Measurements from ENCODE around the gene SPATA20. TPM values are rescaled to one million over a fixed set of nuclear protein-coding genes. Genes with fewer than 3 reads are reported as not detected.

The SPATA20 gene
- total and polyA plus RNA-seq, 11 donors, result 13.8 to 83.0 (median 52.3) TPM

GRCh38 chr17:50517504-50518383 lies 29.2 kb upstream of the SPATA20 start:
- H3K4me3 ChIP-seq, result no peak overlapping the region
- no peaks in the 10 kb centered on the region for H3K36me3 ChIP-seq
- H3K9me3 ChIP-seq, result no peaks in the 10 kb centered on the region
- intact Hi-C loops (cut with DNase I), result no loop called here
- WGBS, 4 donors, result 68 to 76% (median 73%) methylated on average over 8 of the region's 8 CpGs
- peaks cover 0 to 22% (median 0%) of the 10 kb centered on the region in 12 donors for H3K4me1 ChIP-seq
- H3K27me3 ChIP-seq, result no peaks in the 10 kb centered on the region
- ATAC-seq (no peak), DNase-seq (no peak)
- H3K27ac ChIP-seq, result peak overlapping the region in 8 of 12 donors; percentile 5 to 65 (median 36)
- TF ChIP-seq POLR2A (IDR thresholded peaks at IDR 0.05), result no peak
- TF ChIP-seq CTCF (IDR thresholded peaks at IDR 0.05), result no peak

DNA sequence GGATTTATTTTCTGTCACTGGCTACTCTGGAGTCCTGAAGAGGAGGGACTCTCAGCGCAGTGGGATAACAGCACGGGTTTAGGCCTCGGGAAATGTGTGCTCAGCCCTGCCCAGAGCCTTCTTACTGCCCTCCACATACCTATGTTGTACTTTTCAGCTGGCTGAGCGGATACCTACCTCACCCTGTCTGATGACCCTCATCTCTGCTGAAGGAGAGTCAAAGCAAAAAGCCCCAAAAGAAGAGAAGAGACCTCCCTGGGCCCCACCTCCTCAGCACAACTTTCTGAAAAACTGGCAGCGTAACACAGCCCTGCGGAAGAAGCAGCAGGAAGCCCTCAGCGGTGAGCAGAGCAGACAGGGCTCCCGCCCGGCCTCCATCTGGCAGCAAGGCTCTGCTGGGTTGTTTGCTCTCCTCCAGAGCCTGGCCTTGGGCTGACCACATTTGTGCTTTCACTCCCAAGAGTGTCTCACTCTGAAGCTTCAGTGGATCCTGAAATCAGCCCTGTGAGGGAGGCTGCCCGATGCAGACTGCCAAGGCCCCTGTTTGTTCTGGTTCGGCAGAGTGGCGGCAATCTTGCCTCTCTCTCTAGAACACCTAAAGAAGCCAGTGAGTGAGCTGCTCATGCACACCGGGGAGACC lies 28.5 kb upstream of the SPATA20 start:
- Histone ChIP-seq H3K9me3 (no peaks in the 10 kb centered on the region), H3K27ac (peak overlapping the region in 1 of 12 donors; percentile 39), H3K27me3 (no peaks in the 10 kb centered on the region), H3K4me1 (peaks cover 0 to 22% (median 0%) of the 10 kb centered on the region in 12 donors), H3K36me3 (no peaks in the 10 kb centered on the region), H3K4me3 (no peak overlapping the region)
- 68 to 76% (median 70%) methylated on average over 10 to 13 of the region's 13 CpGs for WGBS, 4 donors
- TF ChIP-seq CTCF (IDR thresholded peaks at IDR 0.05) (no peak), POLR2A (IDR thresholded peaks at IDR 0.05) (no peak)
- intact Hi-C loops (cut with DNase I), result no loop called here
- DNase-seq (no peak), ATAC-seq (peak in 1 of 4 donors; percentile 47)

- no peaks in the 10 kb centered on the region for H3K36me3 ChIP-seq
- WGBS, 4 donors, result 85 to 93% (median 90%) methylated on average over 8 of the region's 8 CpGs
- no peaks in the 10 kb centered on the region for H3K9me3 ChIP-seq
- TF ChIP-seq CTCF (IDR thresholded peaks at IDR 0.05) (no peak), POLR2A (IDR thresholded peaks at IDR 0.05) (no peak)
- intact Hi-C loops (cut with DNase I), result no loop called here
- H3K4me1 ChIP-seq, result peaks cover 0 to 22% (median 0%) of the 10 kb centered on the region in 12 donors
- no peaks in the 10 kb centered on the region for H3K27me3 ChIP-seq
- H3K27ac ChIP-seq, result no peak overlapping the region
- no peak overlapping the region for H3K4me3 ChIP-seq
- DNase-seq, result no peak
- ATAC-seq, result no peak
These were observed 27.7 kb upstream of the SPATA20 start for GRCh38 chr17:50519141-50519834.

DNA sequence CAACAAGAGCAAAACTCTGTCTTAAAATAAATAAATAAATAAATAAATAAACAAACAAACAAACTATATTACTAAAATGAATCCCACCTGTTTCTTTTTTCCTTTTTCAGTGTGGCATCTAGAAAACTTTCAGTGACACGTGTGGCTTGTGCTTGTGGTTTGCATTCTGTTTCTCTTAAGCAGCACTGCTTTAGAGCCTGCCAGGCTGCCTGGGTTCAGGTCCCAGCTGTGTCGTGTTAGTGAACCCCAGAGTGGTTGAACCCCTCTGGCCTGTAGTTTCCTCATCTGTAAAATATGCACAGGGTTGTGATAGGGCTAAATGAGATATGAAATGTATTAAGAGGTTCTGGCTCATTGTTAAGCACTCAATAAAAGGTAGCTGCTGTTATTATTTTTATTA lies 26.5 kb upstream of the SPATA20 start:
- TF ChIP-seq CTCF (IDR thresholded peaks at IDR 0.05) (no peak), POLR2A (IDR thresholded peaks at IDR 0.05) (no peak)
- H3K27me3 ChIP-seq, result no peaks in the 10 kb centered on the region
- H3K27ac ChIP-seq, result no peak overlapping the region
- DNase-seq (no peak), ATAC-seq (no peak)
- WGBS, 4 donors, result 87 to 95% (median 92%) methylated on average over 2 of the region's 2 CpGs
- no peaks in the 10 kb centered on the region for H3K9me3 ChIP-seq
- H3K36me3 ChIP-seq, result no peaks in the 10 kb centered on the region
- intact Hi-C loops (cut with DNase I), result no loop called here
- H3K4me1 ChIP-seq, result peaks cover 0 to 14% (median 0%) of the 10 kb centered on the region in 12 donors
- no peak overlapping the region for H3K4me3 ChIP-seq

Measured in heart left ventricle (tissue), 16 donors.